Activated T-cell treated with anti-CD3 and anti-CD28 coated beads, Interleukin-2, amount 50 U/mL, for 4 hours (primary cell): ENCODE measurements around the gene SNAP91. TPM values are rescaled to one million over a fixed set of nuclear protein-coding genes. Genes with fewer than 3 reads are reported as not detected.
A peak's percentile ranks its signal among the peaks of the same experiment; 100 is the strongest.

Experiments
- ATAC-seq, 2 donors: fragments of 200-7000 bp; cut with Tn5 transposase; one replicate each; pipeline ENCODE4 v1.10.0; 2021
- DNase-seq: peaks from one replicate; pipeline ENCODE4 v3.0.0-alpha.2; 2020
- H3K27me3 Mint-ChIP-seq: one replicate; pipeline ENCODE4 v1.8.0; 2021; ENCODE audit warnings: low read depth, mixed read lengths
- H3K36me3 Mint-ChIP-seq: one replicate; pipeline ENCODE4 v1.8.0; 2022; ENCODE audit warnings: mixed read lengths; ENCODE audit not compliant: insufficient read depth
- H3K4me1 Mint-ChIP-seq: one replicate; pipeline ENCODE4 v1.8.0; 2021; ENCODE audit warnings: low read depth, mixed read lengths
- H3K4me3 Mint-ChIP-seq: one replicate; pipeline ENCODE4 v1.8.0; 2021; ENCODE audit warnings: mild to moderate bottlenecking, moderate library complexity, mixed read lengths
- H3K9me3 Mint-ChIP-seq: one replicate; pipeline ENCODE4 v1.8.0; 2021; ENCODE audit warnings: mixed read lengths
- total RNA-seq, 3 donors: library from RNA; stranded (reverse); gene quantifications; one replicate each; pipeline ENCODE4 v1.2.1, GENCODE V29; 2021

Gene SNAP91
- total RNA-seq, 3 donors from 2014 or later = not detected

DNA sequence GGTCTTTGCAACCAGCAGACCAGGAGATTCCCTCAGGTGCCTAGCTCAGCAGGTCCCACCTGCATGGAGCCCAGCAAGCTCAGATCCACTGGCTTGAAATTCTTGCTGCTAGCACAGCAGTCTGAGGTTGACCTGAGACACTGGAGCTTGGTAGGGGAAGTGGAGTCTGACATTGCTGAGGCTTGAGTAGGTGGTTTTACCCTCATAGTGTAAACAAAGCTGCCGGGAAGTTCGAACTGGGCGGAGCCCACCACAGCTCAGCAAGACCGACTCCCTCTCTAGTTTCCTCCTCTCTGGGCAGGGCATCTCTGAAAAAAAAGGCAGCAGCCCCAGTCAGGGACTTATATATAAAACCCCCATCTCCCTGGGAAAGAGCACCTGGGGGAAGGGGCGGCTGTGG, 162.3 kb downstream of the SNAP91 start:
- Mint-ChIP-seq H3K9me3 (peaks cover 10% of the 10 kb centered on the region), H3K27me3 (peaks cover 16% of the 10 kb centered on the region), H3K36me3 (no peaks in the 10 kb centered on the region), H3K4me1 (no peaks in the 10 kb centered on the region), H3K4me3 (no peak overlapping the region)
- ATAC-seq = peak in 1 of 2 donors; percentile 35
- no peak for DNase-seq

DNA sequence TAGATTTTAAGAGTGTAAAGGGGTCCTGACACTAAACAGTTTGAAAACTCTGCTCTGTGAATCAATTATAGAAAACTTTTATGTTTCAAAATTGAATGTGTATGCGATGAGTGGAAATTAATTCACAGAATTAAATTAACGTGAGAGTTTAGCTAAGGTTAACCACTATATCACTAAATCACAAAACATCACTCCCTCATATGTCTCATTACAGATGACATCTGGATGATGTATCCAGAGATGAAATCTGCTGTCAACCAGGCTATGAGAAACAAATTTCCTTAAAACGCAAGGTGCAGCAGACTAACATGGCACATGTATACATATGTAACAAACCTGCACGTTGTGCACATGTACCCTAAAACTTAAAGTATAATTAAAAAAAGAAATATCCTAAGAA, 169.2 kb downstream of the SNAP91 start:
- ATAC-seq = no peak
- no peaks in the 10 kb centered on the region for H3K9me3 Mint-ChIP-seq
- peaks cover 12% of the 10 kb centered on the region for H3K27me3 Mint-ChIP-seq
- no peaks in the 10 kb centered on the region for H3K4me1 Mint-ChIP-seq
- H3K4me3 Mint-ChIP-seq = no peak overlapping the region
- no peak for DNase-seq
- H3K36me3 Mint-ChIP-seq = no peaks in the 10 kb centered on the region

DNA sequence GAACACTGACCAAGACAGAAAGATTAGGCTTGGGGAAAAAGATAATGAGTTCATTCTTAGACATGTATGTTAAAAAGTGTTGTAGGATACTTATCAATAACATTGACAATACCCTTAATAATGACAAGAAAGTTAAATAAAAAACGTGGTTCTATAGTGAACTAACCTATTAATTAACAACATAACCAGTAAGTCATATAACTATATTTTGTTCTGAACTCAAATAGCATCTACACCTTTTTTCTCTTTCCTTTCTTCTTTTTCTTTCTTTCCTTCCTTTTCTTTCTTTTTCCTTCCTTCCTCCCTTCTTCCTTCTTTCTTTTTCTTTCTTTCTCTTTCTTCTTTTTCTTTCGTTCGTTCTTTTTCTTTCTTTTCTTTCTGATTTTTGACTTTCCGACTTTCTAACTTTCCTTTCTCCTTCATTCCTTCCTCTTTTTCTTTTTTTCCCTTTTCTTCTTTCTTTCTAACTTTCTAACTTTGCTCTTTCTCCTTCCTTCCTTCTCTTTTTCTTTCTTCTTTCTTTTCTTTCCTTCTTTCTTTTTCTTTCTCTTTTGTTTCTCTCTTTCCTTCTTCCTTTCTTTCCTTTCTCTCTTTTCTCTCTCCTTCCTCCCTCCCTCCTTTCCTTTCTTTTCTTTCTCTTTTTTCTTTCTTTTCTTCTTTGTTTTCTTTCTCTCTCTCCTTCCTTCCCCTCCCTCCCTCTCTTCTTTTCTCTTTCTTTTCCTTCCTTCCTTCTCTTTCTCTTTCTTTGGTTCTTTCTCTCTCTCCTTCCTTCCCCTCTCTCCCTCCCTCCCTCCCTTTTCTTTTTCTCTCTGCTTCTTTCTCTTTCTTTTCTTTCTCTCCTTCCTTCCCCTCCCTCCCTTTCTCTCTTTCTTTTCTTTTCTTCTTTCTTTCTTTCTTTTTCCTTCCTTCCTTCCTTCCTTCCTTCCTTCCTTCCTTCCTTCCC, 172.0 kb downstream of the SNAP91 start:
- Mint-ChIP-seq H3K4me3 (no peak overlapping the region), H3K36me3 (no peaks in the 10 kb centered on the region), H3K9me3 (no peaks in the 10 kb centered on the region), H3K27me3 (peaks cover 5% of the 10 kb centered on the region), H3K4me1 (no peaks in the 10 kb centered on the region)
- no peak for DNase-seq
- no peak for ATAC-seq

DNA sequence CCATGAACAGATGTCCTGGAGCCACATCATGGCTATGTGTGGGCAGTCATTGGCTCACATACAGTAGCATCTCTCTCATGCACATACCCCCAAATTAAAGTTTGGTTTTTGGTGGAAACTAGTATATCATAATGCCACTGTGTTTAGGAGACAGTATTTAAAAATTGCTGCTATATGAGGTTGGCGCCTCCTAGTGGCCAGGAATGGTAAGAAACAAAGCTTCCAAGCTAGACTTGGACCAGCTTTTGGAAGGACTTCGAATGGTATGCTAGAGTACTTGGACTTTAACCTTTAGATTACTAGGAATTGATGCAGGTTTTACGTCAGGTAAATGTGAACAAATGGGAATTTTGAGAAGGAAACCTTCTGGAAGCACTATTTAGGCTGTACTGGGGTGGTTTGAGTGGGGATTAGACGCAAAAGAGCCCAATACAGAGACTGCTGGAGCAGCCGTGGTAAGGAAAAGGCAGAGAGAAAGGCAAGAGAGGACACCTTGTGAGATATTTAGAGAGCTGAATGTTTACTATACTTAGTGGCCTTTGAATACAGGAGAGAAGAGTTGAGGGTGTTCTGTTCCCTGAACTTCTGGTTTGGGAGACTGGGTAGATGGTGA, 172.8 kb downstream of the SNAP91 start:
- Mint-ChIP-seq H3K36me3 (no peaks in the 10 kb centered on the region), H3K9me3 (no peaks in the 10 kb centered on the region), H3K27me3 (peaks cover 5% of the 10 kb centered on the region), H3K4me1 (no peaks in the 10 kb centered on the region), H3K4me3 (no peak overlapping the region)
- no peak for ATAC-seq
- no peak for DNase-seq

DNA sequence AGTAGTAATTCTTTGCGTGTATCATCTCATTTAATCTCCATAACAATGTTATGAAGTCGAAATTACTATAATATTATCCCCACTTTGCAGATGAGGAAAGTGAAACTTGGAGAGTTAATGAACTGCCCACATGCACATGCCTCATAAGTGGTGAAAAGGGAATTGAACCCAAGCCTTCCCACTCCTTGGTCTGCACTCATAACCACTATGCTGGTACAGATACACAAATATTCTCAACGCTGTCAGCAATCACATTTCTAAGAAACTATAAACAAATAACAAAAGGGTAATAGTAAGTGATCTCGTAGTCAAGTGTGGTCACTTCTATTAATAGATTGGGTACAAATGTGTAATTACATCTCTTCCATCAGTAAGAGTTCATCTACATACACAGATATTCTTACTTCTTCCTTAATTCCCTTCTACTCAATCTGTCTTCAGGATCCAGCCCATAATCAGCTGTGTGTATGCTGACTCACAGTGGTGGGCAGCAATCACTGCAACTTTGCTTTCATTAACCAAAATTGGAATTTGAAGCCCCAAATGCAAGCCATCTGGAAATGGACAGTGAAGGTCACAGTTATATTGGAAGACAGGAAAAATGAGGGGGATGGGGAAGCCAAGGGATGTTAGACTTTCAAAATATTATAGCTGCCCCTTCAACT, 190.0 kb downstream of the SNAP91 start:
- no peak overlapping the region for H3K4me3 Mint-ChIP-seq
- H3K36me3 Mint-ChIP-seq = no peaks in the 10 kb centered on the region
- peaks cover 25% of the 10 kb centered on the region for H3K27me3 Mint-ChIP-seq
- H3K4me1 Mint-ChIP-seq = no peaks in the 10 kb centered on the region
- no peak for ATAC-seq
- DNase-seq = no peak
- no peaks in the 10 kb centered on the region for H3K9me3 Mint-ChIP-seq

DNA sequence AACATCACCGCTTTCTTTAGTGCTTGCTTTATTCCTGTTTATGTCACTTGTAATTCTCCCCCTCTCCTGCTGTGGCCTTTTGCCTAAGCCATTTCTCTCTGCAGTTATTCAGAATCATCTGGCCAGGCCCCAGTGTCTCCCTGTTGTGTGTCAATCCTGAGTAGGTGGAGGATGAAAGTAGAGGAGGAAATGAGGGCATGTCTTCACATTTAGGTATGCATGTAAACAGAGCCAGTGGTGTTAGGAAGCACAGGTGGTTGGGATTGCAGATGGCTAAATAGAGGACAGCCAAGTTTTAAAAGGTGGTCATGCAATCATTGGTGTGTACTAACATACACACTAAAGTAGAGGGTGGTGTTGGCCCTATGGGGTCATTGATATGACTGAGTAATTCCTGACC, 191.4 kb downstream of the SNAP91 start:
- Mint-ChIP-seq H3K4me1 (peaks cover 1% of the 10 kb centered on the region), H3K27me3 (peaks cover 28% of the 10 kb centered on the region), H3K4me3 (no peak overlapping the region), H3K9me3 (no peaks in the 10 kb centered on the region), H3K36me3 (no peaks in the 10 kb centered on the region)
- DNase-seq = no peak
- no peak for ATAC-seq

DNA sequence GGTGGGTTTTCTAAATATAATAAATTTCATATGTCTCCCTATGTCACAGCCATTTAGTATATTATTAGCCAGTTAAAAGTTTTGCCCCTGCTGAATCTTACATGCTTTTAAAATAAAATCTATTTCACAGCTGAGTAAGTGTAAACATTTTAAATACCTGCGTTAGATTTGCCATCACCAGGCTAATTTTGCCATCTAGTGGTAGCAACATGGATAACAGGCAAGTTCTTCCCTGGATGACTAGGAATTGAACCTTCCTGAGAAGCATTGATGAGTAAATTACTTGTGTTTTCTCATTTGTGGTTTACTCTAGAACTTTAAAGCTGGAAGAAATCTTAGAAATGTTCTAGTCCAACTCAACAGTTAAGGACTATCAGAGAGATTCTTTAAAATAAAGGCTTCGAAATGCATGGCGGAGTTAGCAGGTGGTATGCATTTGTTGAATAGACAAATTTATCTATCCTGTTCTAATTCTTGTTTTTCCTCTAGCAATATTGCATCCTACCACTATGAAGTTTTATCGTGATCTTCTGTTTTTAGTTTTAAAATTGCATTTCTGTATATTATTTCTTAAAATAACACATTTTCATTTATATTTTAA, 193.9 kb downstream of the SNAP91 start:
- ATAC-seq (no peak), DNase-seq (no peak)
- Mint-ChIP-seq H3K36me3 (no peaks in the 10 kb centered on the region), H3K4me3 (no peak overlapping the region), H3K9me3 (no peaks in the 10 kb centered on the region), H3K4me1 (peaks cover 8% of the 10 kb centered on the region), H3K27me3 (peaks cover 46% of the 10 kb centered on the region)

DNA sequence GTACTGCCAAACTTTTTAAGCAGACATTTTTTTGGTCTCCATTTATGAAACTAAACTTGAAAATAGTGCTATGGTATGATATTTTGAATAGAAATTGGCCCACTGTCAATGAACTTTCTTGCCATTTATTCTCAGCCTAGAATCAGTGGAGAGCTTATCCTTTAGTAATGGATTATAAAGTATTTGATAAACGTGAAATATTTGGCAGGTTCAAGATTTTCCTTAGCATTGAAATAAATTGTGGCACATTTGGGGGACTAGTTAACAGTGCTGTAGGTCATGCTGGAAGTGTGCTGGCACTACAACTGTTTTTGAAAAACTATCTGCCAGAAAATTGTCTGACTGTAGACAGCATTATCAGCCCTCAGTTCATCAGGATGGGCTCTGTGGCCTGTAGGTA, 194.4 kb downstream of the SNAP91 start:
- Mint-ChIP-seq H3K9me3 (no peaks in the 10 kb centered on the region), H3K36me3 (no peaks in the 10 kb centered on the region), H3K4me3 (no peak overlapping the region), H3K27me3 (peaks cover 48% of the 10 kb centered on the region), H3K4me1 (peaks cover 8% of the 10 kb centered on the region)
- no peak for ATAC-seq
- no peak for DNase-seq

DNA sequence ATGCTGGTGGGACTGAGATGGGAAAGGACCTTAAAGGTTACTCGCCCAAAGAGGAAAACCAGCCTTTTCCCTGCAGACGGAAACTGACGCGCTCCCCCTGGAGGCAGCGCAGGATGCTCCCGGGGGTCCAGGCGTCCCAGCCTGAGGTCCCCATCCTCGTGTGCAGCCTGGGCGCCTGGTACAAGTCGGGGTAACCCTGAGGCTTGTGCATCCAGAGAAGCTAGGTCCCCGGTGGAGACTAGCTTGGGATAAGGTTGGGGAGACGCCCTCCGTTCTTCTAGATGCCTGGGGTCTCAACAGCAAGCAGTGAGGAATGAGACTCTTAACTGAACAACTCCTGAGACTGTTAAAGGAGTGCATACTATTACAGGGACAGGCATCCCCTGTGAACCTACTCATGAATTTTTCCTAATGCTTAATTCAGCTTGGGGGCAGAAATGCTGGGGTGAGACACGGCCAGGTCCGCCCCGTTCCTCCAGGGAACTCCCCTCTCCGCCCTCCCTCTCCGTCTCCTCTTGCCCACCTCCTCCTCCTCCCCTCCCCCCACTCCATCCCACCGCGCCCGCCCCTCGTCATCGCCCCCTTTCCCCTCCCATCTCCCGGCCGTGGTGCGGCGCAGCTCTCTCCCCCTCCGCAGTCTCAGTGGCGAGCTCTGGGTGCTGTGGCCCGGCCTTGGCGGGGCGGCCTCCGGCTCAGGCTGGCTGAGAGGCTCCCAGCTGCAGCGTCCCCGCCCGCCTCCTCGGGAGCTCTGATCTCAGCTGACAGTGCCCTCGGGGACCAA, 196.8 kb downstream of the SNAP91 start, which contains the start of gene PRSS35:
TSS of gene PRSS35 (plus strand) at position 634 of the 781 bp plus-strand sequence. CDS start 10,908 bp downstream, outside the sequence.
- H3K27me3 Mint-ChIP-seq = peaks cover 53% of the 10 kb centered on the region

DNA sequence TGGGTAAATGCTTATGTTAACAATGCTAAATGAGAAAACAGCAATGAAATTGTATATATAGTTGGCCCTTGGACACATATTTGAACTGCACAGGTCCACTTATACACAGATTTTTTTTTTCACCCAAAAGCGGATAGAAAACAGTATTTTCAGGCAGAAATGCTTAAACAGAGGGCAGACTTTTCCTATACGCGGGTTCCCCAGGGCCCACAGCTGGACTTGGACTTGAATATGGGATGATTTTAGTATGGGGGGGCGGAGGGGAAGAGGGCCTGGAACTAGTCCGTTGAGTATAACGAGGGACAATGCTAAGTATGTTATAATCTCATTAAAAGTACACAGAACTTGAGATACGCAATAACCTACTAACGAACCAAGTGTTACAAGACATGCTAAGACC, 197.6 kb downstream of the SNAP91 start:
- Mint-ChIP-seq H3K4me1 (peaks cover 8% of the 10 kb centered on the region), H3K36me3 (no peaks in the 10 kb centered on the region), H3K9me3 (no peaks in the 10 kb centered on the region), H3K4me3 (no peak overlapping the region), H3K27me3 (peaks cover 50% of the 10 kb centered on the region)
- ATAC-seq = no peak
- no peak for DNase-seq

More for the DNA sequence above, 196.8 kb downstream of the SNAP91 start, which contains the start of gene PRSS35:
- Mint-ChIP-seq H3K4me1 (peaks cover 8% of the 10 kb centered on the region), H3K36me3 (no peaks in the 10 kb centered on the region), H3K4me3 (peak within 1 kb of the TSS; percentile 29), H3K9me3 (no peaks in the 10 kb centered on the region)
- DNase-seq (no peak), ATAC-seq (peak; percentile 56 to 72)

DNA sequence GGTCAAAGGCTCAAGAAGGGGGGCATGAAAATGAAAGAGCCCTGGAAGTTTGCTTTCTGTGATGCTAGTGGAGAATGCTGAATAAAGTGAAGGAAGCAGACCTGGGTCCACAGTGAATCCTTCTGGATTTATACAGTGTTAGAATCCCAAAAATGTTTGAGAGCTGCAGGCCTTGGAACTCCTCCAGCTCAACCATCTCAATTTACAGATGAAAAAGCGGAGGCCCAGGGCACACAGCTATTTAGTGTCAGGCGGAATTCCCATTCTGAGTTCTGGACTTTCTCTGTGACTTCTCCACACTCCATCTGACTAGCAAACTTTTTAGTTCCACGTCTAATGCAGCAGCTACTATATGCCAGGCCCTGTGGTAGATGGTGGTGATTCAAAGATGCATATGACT, 198.1 kb downstream of the SNAP91 start:
- Mint-ChIP-seq H3K4me1 (peaks cover 8% of the 10 kb centered on the region), H3K36me3 (no peaks in the 10 kb centered on the region), H3K4me3 (no peak overlapping the region), H3K9me3 (no peaks in the 10 kb centered on the region), H3K27me3 (peaks cover 47% of the 10 kb centered on the region)
- DNase-seq = no peak
- no peak for ATAC-seq

DNA sequence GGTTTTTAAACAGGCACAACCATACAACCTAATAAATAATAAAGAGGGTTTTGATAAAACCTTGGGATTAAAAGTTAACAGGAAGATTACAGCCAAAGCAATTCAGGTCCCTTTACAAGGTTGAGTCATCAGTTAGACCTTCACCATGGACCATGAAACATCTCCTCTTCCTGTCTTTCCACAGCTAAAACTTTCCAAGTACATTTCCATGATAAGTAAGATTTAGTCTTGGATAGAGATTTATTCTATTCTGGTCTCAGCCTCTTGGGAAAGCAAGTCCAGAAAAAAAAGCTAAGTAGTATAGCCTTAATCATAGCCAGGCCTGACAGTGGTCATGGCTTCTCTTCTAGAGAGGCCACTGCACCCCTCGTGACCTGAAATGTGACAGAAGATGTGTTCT, 199.5 kb downstream of the SNAP91 start:
- Mint-ChIP-seq H3K4me3 (no peak overlapping the region), H3K36me3 (no peaks in the 10 kb centered on the region), H3K27me3 (peaks cover 42% of the 10 kb centered on the region), H3K9me3 (no peaks in the 10 kb centered on the region), H3K4me1 (peaks cover 8% of the 10 kb centered on the region)
- ATAC-seq (no peak), DNase-seq (no peak)

DNA sequence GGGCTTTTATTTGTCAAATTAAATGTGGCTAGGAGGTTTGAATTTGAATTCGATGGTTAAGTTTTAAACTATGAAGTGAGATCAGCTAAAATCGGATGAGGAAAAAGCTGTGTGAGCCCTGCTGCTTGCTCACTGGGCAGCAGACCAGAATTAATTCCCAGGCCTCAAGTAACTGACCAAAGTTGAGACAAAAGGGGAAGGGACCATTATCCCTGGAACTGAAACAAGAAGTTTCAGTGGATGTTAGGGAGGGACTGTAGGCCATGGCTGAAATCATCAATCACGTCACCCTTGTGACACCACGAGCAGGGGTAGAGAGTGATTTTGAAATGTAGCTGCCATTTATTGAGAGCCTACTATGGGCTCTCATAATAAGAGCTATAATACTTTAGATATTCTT, 203.5 kb downstream of the SNAP91 start:
- Mint-ChIP-seq H3K4me1 (no peaks in the 10 kb centered on the region), H3K36me3 (no peaks in the 10 kb centered on the region), H3K9me3 (peaks cover 4% of the 10 kb centered on the region), H3K4me3 (no peak overlapping the region), H3K27me3 (peaks cover 7% of the 10 kb centered on the region)
- no peak for ATAC-seq
- DNase-seq = no peak
